Measurements from ENCODE around the gene TMEM255B.
A peak's percentile ranks its signal among the peaks of the same experiment; 100 is the strongest.

- peak in 6 of 12 donors; percentile 9 to 42 (median 21) for TF ChIP-seq CTCF (IDR thresholded peaks at IDR 0.05)
- TF ChIP-seq POLR2A (IDR thresholded peaks at IDR 0.05) = peak in 1 of 2 donors; percentile 20
Measured at GRCh38 chr13:113820813-113821651, 62.0 kb downstream of the TMEM255B start.
